Trophoblast cell (in vitro differentiated cells and primary cell): ENCODE measurements around the gene RCN2.
A peak's percentile ranks its signal among the peaks of the same experiment; 100 is the strongest.

ENCODE experiments used
- DNase-seq, 2 donors: peaks; one replicate each; pipeline ENCODE4 v3.0.0-alpha.2; 2016
- H2AFZ ChIP-seq: 2 replicates; pipeline ENCODE4 v1.6.1; 2013; ENCODE audit warnings: low read length, moderate library complexity, mild to moderate bottlenecking; ENCODE audit not compliant: insufficient read depth, poor library complexity
- H2AK5ac ChIP-seq: 2 replicates; pipeline ENCODE4 v1.6.1; 2013; ENCODE audit warnings: mild to moderate bottlenecking, low read length
- H2BK120ac ChIP-seq: 2 replicates; pipeline ENCODE4 v1.6.1; 2013; ENCODE audit warnings: low read length, mild to moderate bottlenecking, moderate library complexity; ENCODE audit not compliant: insufficient read depth, poor library complexity
- H2BK12ac ChIP-seq: 2 replicates; pipeline ENCODE4 v1.6.1; 2013; ENCODE audit warnings: mild to moderate bottlenecking, low read length, moderate library complexity
- H2BK5ac ChIP-seq: 2 replicates; pipeline ENCODE4 v1.6.1; 2013; ENCODE audit warnings: low read length, low read depth, moderate library complexity, mild to moderate bottlenecking; ENCODE audit not compliant: poor library complexity
- H3K14ac ChIP-seq: 2 replicates; pipeline ENCODE4 v1.6.1; 2013; ENCODE audit warnings: mild to moderate bottlenecking, low read length
- H3K18ac ChIP-seq: 2 replicates; pipeline ENCODE4 v1.6.1; 2013; ENCODE audit warnings: mild to moderate bottlenecking, low read length
- H3K23ac ChIP-seq: 2 replicates; pipeline ENCODE4 v1.6.1; 2013; ENCODE audit warnings: low read length
- H3K27ac ChIP-seq: 2 replicates; pipeline ENCODE4 v1.5.1; 2013; ENCODE audit warnings: low read depth, mild to moderate bottlenecking, inconsistent platforms, low read length, moderate library complexity
- H3K27me3 ChIP-seq: 2 replicates; pipeline ENCODE4 v1.6.1; 2013; ENCODE audit warnings: inconsistent platforms, mild to moderate bottlenecking, low read length, moderate library complexity; ENCODE audit not compliant: insufficient read depth
- H3K36me3 ChIP-seq, 2 experiments: 1 replicate in 1 of 2; 2 replicates in 1 of 2; pipeline ENCODE4 v1.6.1; 2013; ENCODE audit warnings: low read length in 2 of 2, mild to moderate bottlenecking in 2 of 2, moderate library complexity in 1 of 2; ENCODE audit not compliant: insufficient read depth in 2 of 2, control insufficient read depth in 1 of 2
- H3K4ac ChIP-seq: 2 replicates; pipeline ENCODE4 v1.6.1; 2013; ENCODE audit warnings: low read depth, mild to moderate bottlenecking, low read length, moderate library complexity
- H3K4me1 ChIP-seq, 2 experiments: 1 replicate in 1 of 2; 2 replicates in 1 of 2; pipeline ENCODE4 v1.6.1; 2013; ENCODE audit warnings: low read length in 2 of 2, mild to moderate bottlenecking in 2 of 2, moderate library complexity in 1 of 2; ENCODE audit not compliant: insufficient read depth in 2 of 2, control insufficient read depth in 1 of 2
- H3K4me2 ChIP-seq: 2 replicates; pipeline ENCODE4 v1.6.1; 2013; ENCODE audit warnings: inconsistent platforms, mild to moderate bottlenecking, low read length, moderate library complexity
- H3K4me3 ChIP-seq: 2 replicates; pipeline ENCODE4 v1.5.1; 2013; ENCODE audit warnings: mild to moderate bottlenecking, low read depth, low read length, inconsistent platforms
- H3K79me1 ChIP-seq: one replicate; pipeline ENCODE4 v1.6.1; 2013; ENCODE audit warnings: low read length
- H3K79me2 ChIP-seq: 2 replicates; pipeline ENCODE4 v1.6.1; 2013; ENCODE audit warnings: low read length, mild to moderate bottlenecking; ENCODE audit not compliant: control insufficient read depth, insufficient read depth, poor library complexity
- H3K9ac ChIP-seq: 2 replicates; pipeline ENCODE4 v1.6.1; 2013; ENCODE audit warnings: mild to moderate bottlenecking, low read length
- H3K9me3 ChIP-seq: 2 replicates; pipeline ENCODE4 v1.6.1; 2013; ENCODE audit warnings: low read depth, mild to moderate bottlenecking, control low read depth, inconsistent platforms, low read length; ENCODE audit not compliant: insufficient read depth
- H4K12ac ChIP-seq: 2 replicates; pipeline ENCODE4 v1.6.1; 2013; ENCODE audit warnings: low read depth, mild to moderate bottlenecking, low read length, moderate library complexity
- H4K8ac ChIP-seq: 2 replicates; pipeline ENCODE4 v1.6.1; 2013; ENCODE audit warnings: low read depth, mild to moderate bottlenecking, low read length, moderate library complexity
- H4K91ac ChIP-seq: one replicate; pipeline ENCODE4 v1.6.1; 2013; ENCODE audit warnings: low read depth, mild to moderate bottlenecking, low read length, moderate library complexity
- WGBS: extraction: QIAGEN DNeasy Blood & Tissue Kit; methylation state at CpG from one replicate; pipeline ENCODE4 v1.1.7; 2013; ENCODE audit warnings: missing lambda C conversion rate; ENCODE audit not compliant: insufficient read length, insufficient coverage; ENCODE audit errors: extremely low coverage; 5-methylcytosine and 5-hydroxymethylcytosine counted together

Gene RCN2

DNA sequence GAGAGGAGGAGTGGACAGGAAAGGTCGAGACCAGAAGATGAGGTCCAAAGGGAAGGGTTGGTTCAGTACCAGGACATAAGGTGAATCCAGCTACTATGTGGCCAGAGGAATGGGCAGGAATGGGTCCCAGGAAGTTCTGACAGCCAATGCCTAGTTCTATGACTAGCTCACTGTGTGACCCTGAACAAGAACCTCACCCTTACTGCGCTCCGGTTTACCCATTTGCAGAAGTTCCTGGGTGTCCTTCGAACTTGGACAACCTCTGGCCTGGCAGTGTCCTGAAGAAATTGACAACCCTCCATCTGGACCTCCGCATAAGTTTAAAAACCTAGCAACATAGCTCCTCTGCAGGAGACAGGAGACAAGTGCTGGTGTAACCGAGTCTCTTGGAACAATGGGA lies 51.2 kb downstream of the RCN2 start:
- no peak overlapping the region for H3K18ac ChIP-seq
- H3K4me1 ChIP-seq, result no peaks in the 10 kb centered on the region
- H3K36me3 ChIP-seq, result no peaks in the 10 kb centered on the region
- H3K9me3 ChIP-seq, result peaks cover 5% of the 10 kb centered on the region
- no peak overlapping the region for H3K27ac ChIP-seq
- no peaks in the 10 kb centered on the region for H3K79me2 ChIP-seq
- no peak overlapping the region for H2BK12ac ChIP-seq
- H2AFZ ChIP-seq, result no peak overlapping the region
- no peaks in the 10 kb centered on the region for H3K27me3 ChIP-seq
- H4K91ac ChIP-seq, result no peak overlapping the region
- no peak overlapping the region for H3K14ac ChIP-seq
- no peak overlapping the region for H3K9ac ChIP-seq
- no peak overlapping the region for H2BK5ac ChIP-seq
- no peak overlapping the region for H2AK5ac ChIP-seq
- H3K4ac ChIP-seq, result no peak overlapping the region
- no peak overlapping the region for H3K4me3 ChIP-seq
- no peak overlapping the region for H3K4me2 ChIP-seq
- H2BK120ac ChIP-seq, result no peak overlapping the region
- H3K23ac ChIP-seq, result peak overlapping the region; percentile 31
- no peaks in the 10 kb centered on the region for H3K79me1 ChIP-seq
- no peak overlapping the region for H4K12ac ChIP-seq
- no peak for DNase-seq
- no peak overlapping the region for H4K8ac ChIP-seq
- WGBS, result no CpG with 5 or more reads among the region's 6 CpGs

GRCh38 chr15:76983590-76984375 lies 52.2 kb downstream of the RCN2 start:
- no peaks in the 10 kb centered on the region for H3K79me2 ChIP-seq
- H2BK5ac ChIP-seq, result no peak overlapping the region
- no peaks in the 10 kb centered on the region for H3K27me3 ChIP-seq
- no peak overlapping the region for H2BK120ac ChIP-seq
- H3K4me1 ChIP-seq, result no peaks in the 10 kb centered on the region
- DNase-seq, result no peak
- no peaks in the 10 kb centered on the region for H3K36me3 ChIP-seq
- no peak overlapping the region for H3K4me2 ChIP-seq
- no peak overlapping the region for H2AFZ ChIP-seq
- no peaks in the 10 kb centered on the region for H3K79me1 ChIP-seq
- no peak overlapping the region for H3K4ac ChIP-seq
- H4K91ac ChIP-seq, result no peak overlapping the region
- no CpG with 5 or more reads among the region's 4 CpGs for WGBS
- H4K8ac ChIP-seq, result no peak overlapping the region
- peak overlapping the region; percentile 5 for H3K23ac ChIP-seq
- no peak overlapping the region for H2BK12ac ChIP-seq
- no peak overlapping the region for H4K12ac ChIP-seq
- no peak overlapping the region for H2AK5ac ChIP-seq
- no peak overlapping the region for H3K18ac ChIP-seq
- no peak overlapping the region for H3K9ac ChIP-seq
- H3K14ac ChIP-seq, result no peak overlapping the region
- peaks cover 5% of the 10 kb centered on the region for H3K9me3 ChIP-seq
- H3K4me3 ChIP-seq, result no peak overlapping the region
- H3K27ac ChIP-seq, result no peak overlapping the region

GRCh38 chr15:76986743-76987142 lies 55.2 kb downstream of the RCN2 start:
- no peak overlapping the region for H3K23ac ChIP-seq
- H2BK5ac ChIP-seq, result no peak overlapping the region
- H4K91ac ChIP-seq, result no peak overlapping the region
- no peaks in the 10 kb centered on the region for H3K27me3 ChIP-seq
- H3K4ac ChIP-seq, result no peak overlapping the region
- H2AFZ ChIP-seq, result no peak overlapping the region
- no peak overlapping the region for H3K9ac ChIP-seq
- no peak overlapping the region for H4K12ac ChIP-seq
- DNase-seq, result no peak
- H2AK5ac ChIP-seq, result no peak overlapping the region
- H3K79me1 ChIP-seq, result no peaks in the 10 kb centered on the region
- no peak overlapping the region for H2BK12ac ChIP-seq
- no peak overlapping the region for H3K14ac ChIP-seq
- H3K4me1 ChIP-seq, result no peaks in the 10 kb centered on the region
- no peaks in the 10 kb centered on the region for H3K9me3 ChIP-seq
- H3K4me3 ChIP-seq, result no peak overlapping the region
- no peak overlapping the region for H4K8ac ChIP-seq
- no peaks in the 10 kb centered on the region for H3K79me2 ChIP-seq
- no peaks in the 10 kb centered on the region for H3K36me3 ChIP-seq
- WGBS, result no CpG with 5 or more reads among the region's 3 CpGs
- H3K27ac ChIP-seq, result no peak overlapping the region
- H3K18ac ChIP-seq, result no peak overlapping the region
- H3K4me2 ChIP-seq, result no peak overlapping the region
- no peak overlapping the region for H2BK120ac ChIP-seq

GRCh38 chr15:76987276-76987675 lies 55.7 kb downstream of the RCN2 start:
- no peak overlapping the region for H3K23ac ChIP-seq
- H2BK5ac ChIP-seq, result no peak overlapping the region
- no peak for DNase-seq
- no peak overlapping the region for H3K4me2 ChIP-seq
- H4K12ac ChIP-seq, result no peak overlapping the region
- no CpG with 5 or more reads among the region's 6 CpGs for WGBS
- H4K8ac ChIP-seq, result no peak overlapping the region
- H4K91ac ChIP-seq, result no peak overlapping the region
- H3K79me1 ChIP-seq, result no peaks in the 10 kb centered on the region
- H3K18ac ChIP-seq, result no peak overlapping the region
- no peaks in the 10 kb centered on the region for H3K4me1 ChIP-seq
- no peaks in the 10 kb centered on the region for H3K27me3 ChIP-seq
- H2BK12ac ChIP-seq, result no peak overlapping the region
- H3K14ac ChIP-seq, result no peak overlapping the region
- H2AK5ac ChIP-seq, result no peak overlapping the region
- no peaks in the 10 kb centered on the region for H3K79me2 ChIP-seq
- H3K36me3 ChIP-seq, result no peaks in the 10 kb centered on the region
- H3K9me3 ChIP-seq, result no peaks in the 10 kb centered on the region
- no peak overlapping the region for H2BK120ac ChIP-seq
- H2AFZ ChIP-seq, result no peak overlapping the region
- H3K27ac ChIP-seq, result no peak overlapping the region
- H3K9ac ChIP-seq, result no peak overlapping the region
- H3K4ac ChIP-seq, result no peak overlapping the region
- H3K4me3 ChIP-seq, result no peak overlapping the region
